ENCODE data around the gene IQCE.

Gene IQCE

GRCh38 chr7:2627258-2628129 lies 68.7 kb downstream of the IQCE start (continued):
- TF ChIP-seq ARNTL (CRISPR knock-in tag; IDR thresholded peaks at IDR 0.05; ENCODE audit: borderline replicate concordance, low read depth), result no peak

- TF ChIP-seq PPARA (CRISPR knock-in tag; IDR thresholded peaks at IDR 0.05; ENCODE audit: borderline replicate concordance) (no peak), POU6F1 (CRISPR knock-in tag; IDR thresholded peaks at IDR 0.05; ENCODE audit: borderline replicate concordance, low read depth) (no peak), TOX (CRISPR knock-in tag; IDR thresholded peaks at IDR 0.05; ENCODE audit: borderline replicate concordance) (no peak), CSRNP3 (CRISPR knock-in tag; IDR thresholded peaks at IDR 0.05) (no peak)
- no peak for ATAC-seq
Measured at GRCh38 chr7:2628130-2628482, 69.3 kb downstream of the IQCE start.

GRCh38 chr7:2628891-2629290 lies 70.1 kb downstream of the IQCE start:
- ATAC-seq, result no peak

GRCh38 chr7:2629746-2630681 lies 71.2 kb downstream of the IQCE start:
- ATAC-seq, result no peak
- TF ChIP-seq CREB5 (CRISPR knock-in tag; IDR thresholded peaks at IDR 0.05; ENCODE audit: low read depth) (no peak), CSRNP3 (CRISPR knock-in tag; IDR thresholded peaks at IDR 0.05) (no peak), TCF4 (CRISPR knock-in tag; IDR thresholded peaks at IDR 0.05; ENCODE audit: borderline replicate concordance) (no peak), ZC3H10 (CRISPR knock-in tag; IDR thresholded peaks at IDR 0.05) (no peak), ESRRG (CRISPR knock-in tag; IDR thresholded peaks at IDR 0.05) (no peak), SNAI2 (CRISPR knock-in tag; IDR thresholded peaks at IDR 0.05) (no peak), ZNF565 (CRISPR knock-in tag; conservative IDR thresholded peaks at IDR 0.05; ENCODE audit: low read depth) (no peak)

More at GRCh38 chr7:2628891-2629290, 70.1 kb downstream of the IQCE start:
- TF ChIP-seq PATZ1 (CRISPR knock-in tag; IDR thresholded peaks at IDR 0.05; ENCODE audit: borderline replicate concordance), result no peak
- TF ChIP-seq ZC3H10 (CRISPR knock-in tag; IDR thresholded peaks at IDR 0.05), result no peak
- TF ChIP-seq PPARA (CRISPR knock-in tag; IDR thresholded peaks at IDR 0.05; ENCODE audit: borderline replicate concordance), result no peak
- TF ChIP-seq TCF4 (CRISPR knock-in tag; IDR thresholded peaks at IDR 0.05; ENCODE audit: borderline replicate concordance), result no peak
- TF ChIP-seq POU6F1 (CRISPR knock-in tag; IDR thresholded peaks at IDR 0.05; ENCODE audit: borderline replicate concordance, low read depth), result no peak
- no peak for TF ChIP-seq CREB5 (CRISPR knock-in tag; IDR thresholded peaks at IDR 0.05; ENCODE audit: low read depth)
